GM23338 (cell line): ENCODE data around the gene C3orf70.

Experiments
- CTCF ChIP-seq, 2 experiments: fragments of 200-600 bp in 1 of 2; sonication (generic) in 1 of 2; conservative IDR thresholded peaks; 2 replicates each; pipeline versions ENCODE4 v1.5.1 to v1.6.1; 2016 to 2017; ENCODE audit warnings: antibody characterized with exemption in 2 of 2, low read depth in 2 of 2, mild to moderate bottlenecking in 2 of 2, moderate library complexity in 1 of 2
- EZH2 ChIP-seq: fragments of 200-600 bp; sonication (generic); IDR thresholded peaks from one replicate; pipeline ENCODE4 v1.8.0; 2017; ENCODE audit warnings: antibody characterized with exemption, mild to moderate bottlenecking, low read depth; ENCODE audit not compliant: unreplicated experiment
- EZH2phosphoT487 ChIP-seq: fragments of 200-600 bp; sonication (generic); IDR thresholded peaks from one replicate; pipeline ENCODE4 v1.8.1; 2018; ENCODE audit warnings: antibody characterized with exemption; ENCODE audit not compliant: unreplicated experiment
- POLR2AphosphoS5 ChIP-seq: IDR thresholded peaks from 2 replicates; pipeline ENCODE4 v1.6.1; 2016; ENCODE audit warnings: antibody characterized with exemption, low read depth

- TF ChIP-seq CTCF (conservative IDR thresholded peaks at IDR 0.05; ENCODE audit: low read depth in 2 of 2) = no peak
- no peak for TF ChIP-seq EZH2
- no peak for TF ChIP-seq EZH2phosphoT487
- no peak for TF ChIP-seq POLR2AphosphoS5
Observed at GRCh38 chr3:185046164-185046515, 106.7 kb downstream of the C3orf70 start.
